Measurements from ENCODE around the gene ATG5. TPM values are rescaled to one million over a fixed set of nuclear protein-coding genes. Genes with fewer than 3 reads are reported as not detected.
"Not testable (repeated sequence)": the region's sequence is repeated elsewhere in the genome, so short reads cannot be mapped to it uniquely, and the experiment has no call there.

Gene ATG5
- total RNA-seq, 2 donors from 2014 or later, result 41.4 to 59.7 TPM

GRCh38 chr6:106290954-106291353 is 34.6 kb downstream of the ATG5 start:
- Mint-ChIP-seq H3K9me3 (no peaks in the 10 kb centered on the region), H3K4me1 (ENCODE audit: low read depth in 2 of 2) (peaks cover 20 to 27% of the 10 kb centered on the region in 2 donors), H3K36me3 (peaks cover 25% of the 10 kb centered on the region), H3K27ac (no peak overlapping the region), H3K4me3 (no peak overlapping the region), H3K27me3 (no peaks in the 10 kb centered on the region)
- ATAC-seq (no peak), DNase-seq (ENCODE audit: low spot score) (no peak)

DNA sequence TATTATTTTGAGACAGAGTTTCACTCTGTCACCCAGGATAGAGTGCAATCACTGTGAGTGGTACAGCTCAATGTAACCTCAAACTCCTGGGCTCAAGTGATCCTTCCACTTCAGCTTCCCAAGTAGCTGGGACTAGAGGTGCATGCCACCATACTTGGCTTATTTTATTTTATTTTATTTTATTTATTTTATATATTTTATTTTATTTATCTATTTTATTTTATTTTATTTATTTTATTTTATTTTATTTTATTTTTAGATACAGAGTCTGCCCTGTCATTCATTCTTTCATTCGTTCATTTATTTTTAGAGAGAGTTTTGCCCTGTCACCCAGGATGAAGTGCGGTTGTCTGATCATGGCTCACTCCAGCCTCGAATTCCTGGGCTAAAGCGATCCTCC is 35.5 kb downstream of the ATG5 start:
- peaks cover 25% of the 10 kb centered on the region for H3K36me3 Mint-ChIP-seq
- ATAC-seq (no peak), DNase-seq (ENCODE audit: low spot score) (no peak)
- no peak overlapping the region for H3K27ac Mint-ChIP-seq
- H3K27me3 Mint-ChIP-seq, result no peaks in the 10 kb centered on the region
- H3K4me1 Mint-ChIP-seq (ENCODE audit: low read depth in 2 of 2), result peaks cover 24 to 31% of the 10 kb centered on the region in 2 donors
- no peak overlapping the region for H3K4me3 Mint-ChIP-seq
- no peaks in the 10 kb centered on the region for H3K9me3 Mint-ChIP-seq

DNA sequence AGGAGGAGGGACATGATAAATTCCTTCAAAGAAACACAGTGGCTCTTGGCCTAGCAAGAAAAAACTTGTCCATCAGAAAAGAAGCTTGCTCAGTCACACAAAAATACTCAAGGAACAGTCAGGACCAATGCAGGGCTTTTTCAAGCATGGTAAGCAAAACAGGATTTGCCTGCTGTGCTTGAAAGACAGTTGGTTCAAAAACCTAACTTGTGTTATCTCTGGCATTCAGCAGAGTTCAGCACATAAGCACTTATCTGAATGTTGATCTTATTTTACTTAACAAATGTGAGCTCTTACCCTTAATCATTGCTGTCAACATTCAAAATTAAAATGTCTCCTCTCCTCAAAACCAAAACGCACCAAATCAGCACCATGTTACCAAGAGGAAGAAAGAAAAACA is 38.3 kb downstream of the ATG5 start:
- Mint-ChIP-seq H3K4me3 (no peak overlapping the region), H3K9me3 (no peaks in the 10 kb centered on the region), H3K27ac (peak overlapping the region in 1 of 2 donors; percentile 12), H3K36me3 (peaks cover 20% of the 10 kb centered on the region), H3K27me3 (no peaks in the 10 kb centered on the region), H3K4me1 (ENCODE audit: low read depth in 2 of 2) (peaks cover 31 to 41% of the 10 kb centered on the region in 2 donors)
- no peak for DNase-seq (ENCODE audit: low spot score)
- no peak for ATAC-seq

DNA sequence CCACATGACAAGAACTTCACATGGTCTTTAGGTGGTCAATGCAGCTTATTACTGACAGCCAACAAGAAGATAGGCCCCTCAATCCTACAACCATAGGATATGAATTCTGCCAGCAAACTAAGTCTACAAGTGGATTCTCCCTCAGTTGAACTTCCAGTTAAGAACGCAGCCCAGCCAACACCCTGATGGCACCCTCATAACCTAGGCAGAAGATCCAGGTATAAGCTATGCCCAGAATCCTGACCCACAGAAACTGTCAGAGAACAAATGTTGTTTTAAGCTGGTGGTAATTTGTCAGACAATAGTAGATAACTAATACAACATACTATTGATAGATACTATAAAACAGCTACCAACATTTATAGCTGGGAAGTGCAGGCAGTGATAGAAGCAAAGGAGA is 38.8 kb downstream of the ATG5 start:
- no peak for DNase-seq (ENCODE audit: low spot score)
- Mint-ChIP-seq H3K4me1 (ENCODE audit: low read depth in 2 of 2) (peaks cover 33 to 46% of the 10 kb centered on the region in 2 donors), H3K27ac (peak overlapping the region in 1 of 2 donors; percentile 12), H3K9me3 (no peaks in the 10 kb centered on the region), H3K4me3 (no peak overlapping the region), H3K27me3 (no peaks in the 10 kb centered on the region), H3K36me3 (peaks cover 15% of the 10 kb centered on the region)
- ATAC-seq, result no peak

DNA sequence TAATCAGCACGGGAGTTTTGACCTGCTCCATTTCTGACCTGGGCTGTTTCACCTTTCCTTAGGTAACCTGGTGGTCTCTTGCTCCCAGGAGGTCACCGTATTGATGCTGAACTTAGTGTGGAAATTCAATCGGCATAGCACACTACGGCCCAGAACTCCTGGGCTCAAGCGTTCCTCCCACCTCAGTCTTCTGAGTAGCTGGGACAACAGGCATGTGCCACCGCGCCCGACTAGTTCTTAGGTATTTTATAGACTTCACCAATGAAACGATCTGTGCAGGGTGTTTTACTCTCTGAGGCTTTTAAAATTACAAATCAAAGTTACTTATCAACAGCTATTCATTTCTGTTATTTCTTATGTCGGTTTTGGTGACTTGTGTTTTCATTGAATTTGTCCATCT is 42.1 kb downstream of the ATG5 start:
- H3K27me3 Mint-ChIP-seq, result no peaks in the 10 kb centered on the region
- ATAC-seq, result no peak
- H3K9me3 Mint-ChIP-seq, result no peaks in the 10 kb centered on the region
- DNase-seq (ENCODE audit: low spot score), result no peak
- H3K36me3 Mint-ChIP-seq, result peaks cover 12% of the 10 kb centered on the region
- no peak overlapping the region for H3K27ac Mint-ChIP-seq
- no peak overlapping the region for H3K4me3 Mint-ChIP-seq
- H3K4me1 Mint-ChIP-seq (ENCODE audit: low read depth in 2 of 2), result peaks cover 46 to 56% of the 10 kb centered on the region in 2 donors

DNA sequence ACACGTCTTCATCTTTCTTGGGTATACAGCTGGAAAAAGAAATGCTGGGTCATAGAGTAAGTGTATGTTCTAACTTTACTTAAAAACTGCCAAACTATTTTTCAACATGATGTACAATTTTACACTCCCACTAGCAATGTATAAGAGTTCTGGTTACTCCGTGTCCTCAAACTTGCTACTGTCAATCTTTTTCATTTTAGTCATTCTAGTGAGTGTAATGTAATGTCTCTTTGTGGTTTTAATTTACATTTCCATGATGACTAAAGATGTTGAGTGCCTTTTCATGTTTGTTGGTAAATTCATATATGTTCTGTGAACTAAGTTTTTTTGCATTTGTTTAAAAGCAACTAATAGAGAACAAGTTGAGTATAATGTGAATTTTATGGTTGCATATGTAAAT is 43.9 kb downstream of the ATG5 start:
- Mint-ChIP-seq H3K9me3 (no peaks in the 10 kb centered on the region), H3K27ac (peak overlapping the region in 1 of 2 donors; percentile 41), H3K36me3 (peaks cover 9% of the 10 kb centered on the region), H3K4me1 (ENCODE audit: low read depth in 2 of 2) (peaks cover 39 to 48% of the 10 kb centered on the region in 2 donors), H3K4me3 (peak overlapping the region; percentile 34), H3K27me3 (no peaks in the 10 kb centered on the region)
- DNase-seq (ENCODE audit: low spot score), result no peak
- ATAC-seq, result peak in 1 of 2 donors; percentile 77

DNA sequence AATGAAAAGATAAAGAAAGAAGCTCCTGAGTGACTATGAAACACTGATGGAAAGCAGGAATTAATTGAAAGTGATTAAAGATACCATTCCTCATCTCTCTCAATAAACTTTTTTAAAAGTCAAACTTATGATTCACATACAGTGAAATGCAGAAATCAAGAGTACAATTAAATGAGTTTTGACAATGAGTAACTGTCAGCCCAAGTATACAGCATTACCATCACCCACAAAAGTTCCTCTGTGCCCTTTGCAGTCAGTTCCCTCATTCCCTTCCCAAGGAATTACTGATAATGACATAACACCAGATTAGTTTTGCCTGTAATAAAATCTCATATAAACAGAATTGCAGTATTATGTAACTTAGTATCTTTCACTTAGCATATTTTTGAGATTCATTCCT is 44.5 kb downstream of the ATG5 start:
- ATAC-seq (no peak), DNase-seq (ENCODE audit: low spot score) (no peak)
- Mint-ChIP-seq H3K4me1 (ENCODE audit: low read depth in 2 of 2) (peaks cover 36 to 46% of the 10 kb centered on the region in 2 donors), H3K27me3 (no peaks in the 10 kb centered on the region), H3K27ac (peak overlapping the region; percentile 33 to 41), H3K4me3 (no peak overlapping the region), H3K9me3 (no peaks in the 10 kb centered on the region), H3K36me3 (peaks cover 9% of the 10 kb centered on the region)

GRCh38 chr6:106279179-106279578 is 46.4 kb downstream of the ATG5 start:
- Mint-ChIP-seq H3K27me3 (no peaks in the 10 kb centered on the region), H3K4me1 (ENCODE audit: low read depth in 2 of 2) (peaks cover 29 to 41% of the 10 kb centered on the region in 2 donors), H3K27ac (peak overlapping the region in 1 of 2 donors; percentile 22), H3K4me3 (no peak overlapping the region), H3K36me3 (peaks cover 9% of the 10 kb centered on the region), H3K9me3 (no peaks in the 10 kb centered on the region)
- peak; percentile 59 to 63 for ATAC-seq
- DNase-seq (ENCODE audit: low spot score), result no peak

DNA sequence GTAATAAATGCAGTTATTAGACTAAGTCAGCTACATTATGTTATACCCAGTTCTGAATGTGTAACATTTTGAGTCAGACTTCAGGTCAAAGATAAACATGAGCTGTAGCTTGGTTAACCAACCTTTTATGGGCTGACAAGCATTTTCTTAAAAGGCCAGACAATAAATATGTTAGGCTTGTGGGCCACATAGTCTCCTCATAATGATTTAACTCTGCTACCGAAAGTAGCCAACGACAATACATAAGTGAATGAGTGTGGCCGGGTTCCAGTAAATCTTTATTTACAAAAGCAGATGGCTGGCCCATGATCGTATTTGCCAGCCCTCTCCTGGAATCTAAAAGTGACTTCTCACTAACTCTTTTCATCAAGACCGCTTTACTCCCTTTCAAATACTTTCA is 49.9 kb downstream of the ATG5 start:
- ATAC-seq (peak in 1 of 2 donors; percentile 74), DNase-seq (ENCODE audit: low spot score) (no peak)
- Mint-ChIP-seq H3K27me3 (no peaks in the 10 kb centered on the region), H3K4me1 (ENCODE audit: low read depth in 2 of 2) (peaks cover 20 to 21% of the 10 kb centered on the region in 2 donors), H3K4me3 (no peak overlapping the region), H3K36me3 (peaks cover 9% of the 10 kb centered on the region), H3K27ac (peak overlapping the region in 1 of 2 donors; percentile 43), H3K9me3 (no peaks in the 10 kb centered on the region)

- no peaks in the 10 kb centered on the region for H3K27me3 Mint-ChIP-seq
- H3K4me3 Mint-ChIP-seq, result no peak overlapping the region
- peak in 1 of 2 donors; percentile 37 for ATAC-seq
- no peak overlapping the region for H3K27ac Mint-ChIP-seq
- H3K9me3 Mint-ChIP-seq, result no peaks in the 10 kb centered on the region
- DNase-seq (ENCODE audit: low spot score), result no peak
- H3K36me3 Mint-ChIP-seq, result peaks cover 4% of the 10 kb centered on the region
- H3K4me1 Mint-ChIP-seq (ENCODE audit: low read depth in 2 of 2), result peaks cover 9 to 11% of the 10 kb centered on the region in 2 donors
These were observed 52.5 kb downstream of the ATG5 start for GRCh38 chr6:106273087-106273486.

DNA sequence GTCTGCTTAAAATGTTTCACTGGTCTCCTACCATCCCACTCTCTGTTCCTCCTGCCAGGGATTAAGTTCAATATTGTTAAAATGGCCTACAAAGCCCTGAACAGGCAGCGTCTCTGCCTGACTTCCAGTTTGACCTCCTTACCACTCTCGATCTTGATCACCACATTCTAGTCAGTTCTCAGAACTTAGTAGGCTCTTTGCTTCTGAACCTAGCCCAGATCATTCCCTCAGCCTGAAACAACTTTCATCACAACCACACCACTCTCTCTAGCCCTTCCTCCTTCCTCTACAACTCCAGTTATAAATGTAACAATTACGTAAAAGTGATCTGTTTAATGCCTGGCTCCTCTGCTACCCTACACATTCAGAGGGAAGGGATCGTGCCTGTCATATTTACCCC is 53.3 kb downstream of the ATG5 start:
- Mint-ChIP-seq H3K9me3 (no peaks in the 10 kb centered on the region), H3K4me1 (ENCODE audit: low read depth in 2 of 2) (peaks cover 9 to 15% of the 10 kb centered on the region in 2 donors), H3K4me3 (no peak overlapping the region), H3K36me3 (peaks cover 10% of the 10 kb centered on the region), H3K27me3 (no peaks in the 10 kb centered on the region), H3K27ac (no peak overlapping the region)
- DNase-seq (ENCODE audit: low spot score) (no peak), ATAC-seq (peak in 1 of 2 donors; percentile 72)

GRCh38 chr6:106270414-106270813 is 55.1 kb downstream of the ATG5 start:
- Mint-ChIP-seq H3K36me3 (peaks cover 28% of the 10 kb centered on the region), H3K27ac (no peak overlapping the region), H3K4me3 (no peak overlapping the region), H3K27me3 (no peaks in the 10 kb centered on the region), H3K4me1 (ENCODE audit: low read depth in 2 of 2) (peaks cover 10 to 22% of the 10 kb centered on the region in 2 donors), H3K9me3 (peaks cover 5% of the 10 kb centered on the region)
- ATAC-seq (no peak), DNase-seq (ENCODE audit: low spot score) (no peak)

DNA sequence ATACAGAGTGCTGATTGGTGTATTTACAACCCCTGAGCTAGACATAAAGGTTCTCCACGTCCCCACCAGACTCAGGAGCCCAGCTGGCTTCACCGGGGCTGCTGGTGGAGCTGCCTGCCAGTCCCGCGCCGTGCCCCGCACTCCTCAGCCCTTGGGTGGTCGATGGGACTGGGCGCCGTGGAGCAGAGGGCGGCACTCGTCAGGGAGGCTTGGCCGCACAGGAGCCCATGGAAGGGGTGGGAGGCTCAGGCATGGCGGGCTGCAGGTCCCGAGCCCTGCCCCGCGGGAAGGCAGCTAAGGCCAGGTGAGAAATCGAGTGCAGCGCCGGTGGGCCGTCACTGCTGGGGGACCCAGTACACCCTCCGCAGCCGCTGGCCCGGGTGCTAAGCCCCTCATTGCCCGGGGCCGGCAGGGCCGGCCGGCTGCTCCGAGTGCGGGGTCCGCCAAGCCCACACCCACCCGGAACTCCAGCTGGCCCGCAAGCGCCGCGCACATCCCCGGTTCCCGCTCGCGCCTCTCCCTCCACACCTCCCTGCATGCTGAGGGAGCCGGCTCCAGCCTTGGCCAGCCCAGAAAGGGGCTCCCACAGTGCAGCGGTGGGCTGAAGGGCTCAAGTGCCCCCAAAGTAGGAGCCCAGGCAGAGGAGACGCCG is 56.2 kb downstream of the ATG5 start:
- not testable (repeated sequence) for H3K27ac Mint-ChIP-seq; ATAC-seq; H3K4me3 Mint-ChIP-seq; H3K27me3 Mint-ChIP-seq; DNase-seq (ENCODE audit: low spot score)
- Mint-ChIP-seq H3K36me3 (peaks cover 37% of the 10 kb centered on the region), H3K9me3 (peaks cover 12% of the 10 kb centered on the region), H3K4me1 (ENCODE audit: low read depth in 2 of 2) (peaks cover 17 to 29% of the 10 kb centered on the region in 2 donors)

DNA sequence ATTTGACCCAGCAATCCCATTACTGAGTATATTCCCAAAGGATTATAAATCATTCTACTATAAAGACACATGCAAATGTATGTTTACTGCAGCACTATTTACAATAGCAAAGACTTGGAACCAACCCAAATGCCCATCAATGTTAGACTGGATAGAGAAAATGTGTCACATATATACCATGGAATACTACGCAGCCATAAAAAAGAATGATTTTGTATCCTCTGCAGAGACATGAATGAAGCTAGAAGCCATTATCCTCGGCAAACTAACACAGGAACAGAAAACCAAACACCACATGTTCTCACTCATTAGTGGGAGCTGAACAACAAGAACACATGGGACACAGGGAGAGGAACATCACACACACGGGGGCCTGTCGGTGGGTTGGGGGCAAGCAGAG is 57.1 kb downstream of the ATG5 start:
- not testable (repeated sequence) for H3K4me3 Mint-ChIP-seq; DNase-seq (ENCODE audit: low spot score); H3K27ac Mint-ChIP-seq; H3K27me3 Mint-ChIP-seq; ATAC-seq
- Mint-ChIP-seq H3K9me3 (peaks cover 12% of the 10 kb centered on the region), H3K4me1 (ENCODE audit: low read depth in 2 of 2) (peaks cover 23 to 34% of the 10 kb centered on the region in 2 donors), H3K36me3 (peaks cover 44% of the 10 kb centered on the region)
